ENCODE results near the gene HGF.

HGF gene

GRCh38 chr7:81715984-81716588 lies 53.8 kb downstream of the HGF start:
- DNase-seq, result no peak

GRCh38 chr7:81714306-81714705 lies 55.5 kb downstream of the HGF start:
- no peak for DNase-seq

GRCh38 chr7:81710751-81711150 lies 59.1 kb downstream of the HGF start:
- DNase-seq, result no peak

GRCh38 chr7:81709836-81710235 lies 60.0 kb downstream of the HGF start:
- no peak for DNase-seq

DNA sequence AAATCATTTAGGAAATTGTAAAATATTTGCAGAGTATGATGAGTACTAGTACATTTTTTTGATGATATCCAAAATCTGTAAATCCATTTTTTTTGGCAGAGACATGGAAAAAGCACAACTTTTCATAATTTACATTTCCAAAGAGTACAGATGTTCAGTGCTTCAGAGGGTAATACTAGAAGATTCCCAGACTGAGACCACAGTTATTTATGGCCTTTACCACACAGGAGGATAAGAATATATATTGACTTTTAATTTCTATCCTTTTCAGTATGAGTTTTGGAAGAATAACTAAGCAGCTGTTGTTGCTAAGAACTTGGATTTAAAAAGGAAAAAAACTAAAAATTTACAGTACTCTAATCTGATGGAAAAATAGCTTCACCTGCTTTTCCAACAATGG lies 61.9 kb downstream of the HGF start:
- no peak for DNase-seq

DNA sequence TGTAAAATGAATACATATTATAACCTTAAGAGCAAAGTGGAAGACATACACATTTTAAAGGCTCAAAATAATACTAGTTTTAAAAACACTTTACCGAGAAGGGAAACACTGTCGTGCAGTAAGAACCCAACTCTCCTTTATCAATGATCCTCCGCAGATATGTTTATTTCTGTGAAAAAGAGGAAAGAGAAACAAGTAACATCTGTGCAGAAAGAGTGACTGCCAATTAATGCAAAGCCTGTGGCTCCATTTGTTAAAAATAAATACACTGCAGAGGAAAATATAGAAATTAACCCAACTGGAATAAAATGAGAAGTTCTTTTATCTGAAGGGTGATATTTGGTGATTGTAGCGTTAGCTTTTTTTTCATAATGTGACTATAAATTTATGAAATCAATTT lies 62.7 kb downstream of the HGF start:
- no peak for DNase-seq

GRCh38 chr7:81705206-81705605 lies 64.6 kb downstream of the HGF start:
- DNase-seq, result no peak

DNA sequence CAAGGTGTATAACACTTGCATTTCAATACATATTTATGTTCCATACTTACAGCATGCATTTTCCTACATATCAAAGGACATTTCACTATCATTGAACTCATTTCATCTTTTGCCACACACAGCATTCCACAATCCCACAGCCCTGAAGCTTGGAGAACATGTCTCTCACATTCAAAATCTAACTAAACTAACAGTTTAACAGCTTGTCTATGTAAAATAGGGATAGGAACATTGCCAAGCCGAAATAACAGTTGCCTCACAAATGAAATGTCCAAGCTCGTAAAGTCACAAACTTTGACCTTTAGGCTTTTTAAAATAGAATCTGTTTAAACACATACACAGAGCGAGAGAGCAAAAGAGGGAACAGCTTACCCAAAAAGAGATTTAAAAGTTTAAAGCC lies 65.3 kb downstream of the HGF start:
- no peak for DNase-seq

DNA sequence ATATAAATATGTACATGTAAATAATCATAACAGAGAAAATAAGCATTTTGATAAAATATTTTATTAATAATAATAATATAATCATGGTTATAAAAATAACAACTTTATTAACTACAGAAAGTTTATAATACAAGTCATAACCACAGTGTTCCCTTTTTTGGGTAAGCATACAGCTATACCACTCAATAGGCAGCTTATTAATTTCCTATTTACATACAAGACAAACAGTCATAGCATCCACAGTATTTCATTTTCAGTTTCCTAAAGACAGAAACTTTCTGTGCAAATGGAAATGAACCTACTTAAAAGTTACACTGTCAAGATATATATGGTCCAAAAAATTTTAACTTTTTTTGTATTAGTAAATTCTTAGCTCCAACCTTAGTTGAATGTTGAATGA lies 70.9 kb downstream of the HGF start:
- no peak for DNase-seq

DNA sequence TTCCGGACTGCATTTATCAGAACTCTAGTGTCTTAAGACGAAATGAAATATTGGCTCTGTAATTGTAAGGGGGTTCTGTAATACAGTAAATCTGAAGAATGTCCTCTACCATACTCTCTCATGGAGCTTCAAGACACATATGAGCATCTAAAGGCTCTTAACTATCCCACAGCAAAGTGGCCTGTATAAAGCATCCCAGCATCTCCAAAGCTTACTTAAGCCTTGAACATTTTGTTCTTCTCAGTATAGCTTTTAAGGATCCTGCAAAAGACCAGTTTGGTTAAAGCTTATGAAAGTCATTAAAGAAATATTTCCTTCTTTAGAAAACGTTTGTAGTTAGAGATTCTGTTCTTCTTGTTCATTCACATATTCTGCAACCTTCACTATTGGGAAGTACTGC lies 75.1 kb downstream of the HGF start:
- no peak for DNase-seq

GRCh38 chr7:81693894-81694293 lies 76.0 kb downstream of the HGF start:
- no peak for DNase-seq

DNA sequence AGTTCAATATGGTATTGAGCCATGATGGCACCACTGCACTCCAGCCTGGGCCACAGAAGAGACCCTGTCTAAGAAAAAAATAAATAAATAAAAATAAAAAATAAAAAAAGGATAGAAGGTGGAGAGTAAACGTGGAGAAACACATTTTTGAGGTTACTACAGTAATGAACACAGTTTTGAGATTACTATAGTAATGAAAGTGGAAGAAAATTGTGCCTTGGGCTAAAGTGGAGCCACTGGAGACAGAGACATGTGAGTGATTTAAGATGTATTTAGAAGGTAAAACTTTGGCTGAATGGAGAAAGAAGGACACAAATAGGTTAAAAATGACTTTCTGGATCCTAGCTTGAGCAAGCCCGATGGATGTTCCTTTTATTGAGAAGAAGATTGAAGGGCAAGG lies 76.8 kb downstream of the HGF start:
- DNase-seq, result no peak

GRCh38 chr7:81692146-81692905 lies 77.5 kb downstream of the HGF start:
- DNase-seq, result no peak

DNA sequence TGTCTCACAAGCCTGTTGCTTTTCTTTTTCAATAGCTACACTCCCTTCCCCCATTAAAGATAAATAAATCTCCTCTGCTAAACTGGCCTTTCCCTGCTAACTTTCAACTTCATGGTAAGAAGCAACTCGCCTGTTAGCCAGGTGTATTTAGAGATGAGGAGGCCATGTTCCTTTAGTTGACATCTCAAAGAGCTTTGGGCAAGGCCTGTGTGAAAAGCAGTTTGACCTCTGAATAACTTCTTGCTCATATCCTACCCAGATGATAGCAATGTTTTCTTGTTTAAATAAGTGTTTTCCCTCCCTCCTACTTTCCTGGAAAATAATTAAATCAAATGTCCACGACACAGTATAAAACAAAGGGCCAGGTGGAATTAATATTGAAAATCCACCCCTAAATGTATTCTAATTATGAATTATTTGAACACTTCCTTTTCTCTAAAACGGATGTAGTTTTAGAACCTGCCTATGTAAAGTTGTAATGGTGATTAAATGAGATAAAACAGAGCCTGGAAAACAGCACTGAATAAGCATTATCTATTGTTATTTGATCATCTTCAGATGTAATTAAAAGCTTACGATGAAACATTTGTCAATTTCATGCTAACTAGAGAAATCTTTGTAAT lies 78.5 kb downstream of the HGF start:
- no peak for DNase-seq

- DNase-seq, result no peak
Observed at GRCh38 chr7:81690688-81691087, 79.2 kb downstream of the HGF start.

- no peak for DNase-seq
Observed at GRCh38 chr7:81690251-81690650, 79.6 kb downstream of the HGF start.

DNA sequence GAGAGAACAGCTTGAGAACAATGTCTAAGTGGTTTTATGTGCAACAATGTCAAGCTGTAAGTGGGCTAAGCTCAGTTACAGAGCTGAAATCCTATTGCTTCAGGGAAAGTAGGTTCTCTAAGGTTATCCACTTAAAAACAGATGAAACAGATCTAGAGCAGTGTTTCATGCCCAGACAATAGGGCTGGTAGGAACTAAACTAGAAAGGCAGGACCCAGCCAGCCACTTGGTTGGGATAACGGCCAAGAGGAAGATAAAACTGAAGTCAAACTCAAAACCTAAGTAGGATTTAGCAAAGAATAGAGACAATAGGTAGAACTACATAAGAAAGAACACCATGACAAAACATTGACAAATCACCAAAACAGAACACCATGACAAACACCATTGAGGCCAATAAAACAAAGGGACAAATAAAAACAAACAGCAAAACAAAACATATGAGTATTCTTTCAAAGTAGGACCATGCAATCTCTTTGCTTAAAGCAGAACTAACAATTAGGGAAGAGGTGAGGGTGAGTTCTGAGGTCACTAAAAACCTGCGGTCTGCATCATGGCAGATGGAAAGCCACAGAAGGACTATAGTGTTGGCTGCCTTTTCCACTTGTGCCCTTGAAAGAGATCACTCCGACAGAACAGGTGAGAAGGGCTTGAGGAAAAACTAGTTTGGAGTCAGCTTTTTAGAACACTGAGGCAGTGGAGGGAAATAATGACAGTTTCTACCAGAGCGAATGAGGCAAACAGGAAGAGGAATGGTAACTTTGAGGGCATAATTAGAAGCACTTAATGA lies 81.0 kb downstream of the HGF start:
- no peak for DNase-seq

DNA sequence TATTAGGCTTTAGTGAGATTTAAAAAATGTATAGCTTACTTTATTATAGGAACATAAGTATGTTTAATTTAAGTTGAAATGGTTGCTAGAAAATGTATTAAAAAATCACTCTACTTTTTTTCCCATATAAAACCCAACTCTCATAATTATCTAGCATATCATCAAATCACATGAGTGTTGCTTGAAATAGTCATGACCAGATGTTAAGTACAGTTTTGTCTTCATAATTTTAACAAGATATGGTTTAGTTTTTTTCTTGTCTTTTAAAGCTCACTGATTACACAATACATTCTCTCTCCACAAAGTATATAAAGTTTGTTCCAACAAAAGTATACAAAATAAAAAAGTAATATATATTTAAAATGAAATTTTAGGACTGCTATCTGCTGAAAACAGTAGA lies 82.8 kb downstream of the HGF start:
- DNase-seq, result no peak

DNA sequence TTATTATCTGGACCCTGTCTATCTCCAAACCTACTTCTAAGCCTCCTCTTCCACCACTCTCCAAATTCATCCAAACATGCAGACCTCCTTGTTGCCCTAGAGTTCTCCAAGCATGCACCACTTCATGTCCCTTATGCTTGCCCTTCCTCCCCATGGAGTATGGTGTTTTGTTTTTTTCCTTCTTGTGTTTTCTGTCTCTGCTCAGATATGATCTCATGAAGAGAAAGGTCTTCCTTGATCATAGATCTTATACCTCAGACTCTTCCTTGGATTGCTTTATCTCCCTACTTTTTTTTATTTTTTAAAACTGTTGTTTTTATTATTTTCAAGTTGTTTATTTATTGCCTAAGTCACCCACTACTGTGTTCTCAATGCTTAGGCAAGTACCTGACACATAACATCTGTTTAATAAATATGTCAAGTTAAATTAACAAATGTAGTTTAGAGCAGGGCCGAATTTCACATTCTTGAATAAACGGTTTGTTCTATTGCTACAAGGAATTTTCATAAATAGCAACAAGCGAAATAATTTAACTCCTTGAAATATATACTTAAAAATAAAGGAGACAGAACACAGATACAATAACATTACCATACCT lies 84.5 kb downstream of the HGF start:
- DNase-seq, result no peak

GRCh38 chr7:81684514-81685269 lies 85.2 kb downstream of the HGF start:
- no peak for DNase-seq

- DNase-seq, result no peak
Observed at GRCh38 chr7:81684033-81684432, 85.8 kb downstream of the HGF start.

DNA sequence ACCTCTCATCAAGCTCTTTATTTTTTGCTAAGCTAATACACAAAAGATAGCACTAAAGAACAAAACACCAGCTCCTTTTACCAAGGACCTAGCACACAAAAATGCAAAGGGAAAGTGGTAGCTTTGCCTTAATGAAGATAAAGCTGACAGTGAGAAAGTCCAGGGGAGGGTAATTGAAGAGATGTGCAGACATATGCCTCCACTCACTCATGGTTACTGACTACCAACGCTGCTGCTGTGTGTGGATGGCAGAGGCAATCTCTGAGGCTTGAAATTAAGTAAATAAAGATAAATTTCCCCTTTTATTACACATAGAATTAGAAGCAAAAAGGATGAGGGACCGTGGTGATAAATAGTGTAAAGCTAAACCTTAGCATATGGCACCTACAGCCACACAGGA lies 87.0 kb downstream of the HGF start:
- DNase-seq, result no peak

GRCh38 chr7:81680120-81680519 lies 89.7 kb downstream of the HGF start:
- no peak for DNase-seq

Data from activated naive CD4-positive, alpha-beta T cell treated with anti-CD3 and anti-CD28 coated beads, Interleukin-2, amount 50 U/mL, for 16 hours (primary cell).